Tongue (tissue), 2 donors: ENCODE data around the gene AFP. TPM values are rescaled to one million over a fixed set of nuclear protein-coding genes. Genes with fewer than 3 reads are reported as not detected.
A peak's percentile ranks its signal among the peaks of the same experiment; 100 is the strongest.

ENCODE experiments used
- DNase-seq: peaks from one replicate; pipeline ENCODE4 v3.0.0-alpha.2; 2015
- total RNA-seq: library from RNA; depleted of rRNA; stranded (reverse); fragments of >200 nt; gene quantifications from one replicate; pipeline ENCODE4 v1.2.3, GENCODE V29; 2014

Gene AFP
- total RNA-seq, 1 donor from 2014 or later, result not detected

DNA sequence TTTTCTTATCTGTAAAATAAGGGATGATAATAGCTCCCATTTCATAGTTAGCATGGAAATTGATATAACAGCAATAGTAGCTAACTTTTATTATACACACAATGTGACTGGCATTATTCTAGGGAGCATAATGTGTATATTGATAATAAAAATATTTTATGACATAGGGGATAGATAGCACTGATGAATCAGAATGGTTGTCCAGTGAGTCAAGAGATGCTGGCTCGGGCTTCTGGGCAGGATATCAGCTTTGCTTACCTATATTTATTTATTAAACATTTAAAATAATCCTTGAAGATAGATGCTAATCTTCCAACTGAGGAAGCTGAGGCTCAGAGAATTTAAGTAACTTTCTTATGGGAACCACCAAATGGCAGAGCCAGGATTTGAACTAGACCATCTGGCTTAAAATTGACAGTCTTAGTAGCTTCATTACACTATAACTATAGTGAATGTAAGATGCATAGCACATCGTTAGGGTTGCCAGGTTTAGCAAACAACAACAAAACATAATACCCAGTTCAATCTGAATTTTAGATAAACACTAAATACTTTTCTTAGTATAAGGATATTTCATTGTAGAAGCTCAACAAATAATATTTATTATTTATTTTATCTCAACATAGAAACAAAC lies 2.7 kb downstream of the AFP start:
- no peak for DNase-seq

DNA sequence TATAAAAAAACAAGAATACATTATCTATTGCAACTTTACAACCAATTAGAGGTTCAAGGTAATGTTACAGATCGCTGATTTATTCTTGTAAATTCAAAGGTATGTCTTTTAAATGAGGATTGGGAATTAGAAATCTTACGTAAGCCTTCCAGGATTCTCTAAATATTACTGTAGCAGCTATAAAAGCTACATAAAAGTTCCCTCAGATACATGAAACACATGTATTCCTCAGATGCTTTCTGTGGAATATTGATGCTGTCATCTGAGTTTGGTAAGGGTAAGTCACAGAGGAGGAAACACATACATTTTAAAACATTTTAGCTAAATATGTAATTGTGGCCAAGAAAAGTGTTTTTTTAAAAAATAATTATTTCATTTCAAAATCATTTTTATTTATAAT lies 3.4 kb downstream of the AFP start:
- no peak for DNase-seq

DNA sequence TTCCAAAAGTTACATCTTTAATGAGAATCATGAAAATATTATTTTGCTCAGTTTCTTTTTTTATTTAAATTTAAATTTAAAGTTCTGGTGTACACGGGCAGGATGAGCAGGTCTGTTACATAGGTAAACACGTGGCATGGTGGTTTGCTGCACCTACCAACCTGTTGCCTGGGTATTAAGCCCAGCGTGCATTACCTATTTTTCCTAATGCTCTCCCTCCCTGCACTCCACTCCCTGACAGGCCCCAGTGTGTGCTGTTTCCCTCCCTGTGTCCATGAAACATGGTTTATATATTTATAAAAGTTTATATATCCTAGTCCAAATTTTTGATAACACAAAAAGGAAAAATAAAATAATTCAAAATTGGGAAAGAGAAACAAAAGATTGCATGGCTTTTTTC lies 4.0 kb downstream of the AFP start:
- DNase-seq, result no peak

DNA sequence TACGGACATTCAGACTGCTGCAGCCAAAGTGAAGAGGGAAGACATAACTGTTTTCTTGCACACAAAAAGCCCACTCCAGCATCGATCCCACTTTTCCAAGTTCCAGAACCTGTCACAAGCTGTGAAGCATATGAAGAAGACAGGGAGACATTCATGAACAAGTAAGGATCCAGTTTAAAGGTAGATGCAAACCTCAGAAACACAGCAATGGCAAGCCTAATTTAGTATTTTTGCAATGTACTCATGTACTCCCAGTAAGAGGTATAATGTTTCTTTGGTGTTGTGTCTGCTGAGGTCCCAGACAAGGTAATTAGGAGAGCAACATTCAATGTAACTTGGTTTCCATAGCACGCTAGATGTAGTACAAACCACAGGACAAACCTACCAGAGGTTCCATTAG lies 4.6 kb downstream of the AFP start:
- no peak for DNase-seq

DNA sequence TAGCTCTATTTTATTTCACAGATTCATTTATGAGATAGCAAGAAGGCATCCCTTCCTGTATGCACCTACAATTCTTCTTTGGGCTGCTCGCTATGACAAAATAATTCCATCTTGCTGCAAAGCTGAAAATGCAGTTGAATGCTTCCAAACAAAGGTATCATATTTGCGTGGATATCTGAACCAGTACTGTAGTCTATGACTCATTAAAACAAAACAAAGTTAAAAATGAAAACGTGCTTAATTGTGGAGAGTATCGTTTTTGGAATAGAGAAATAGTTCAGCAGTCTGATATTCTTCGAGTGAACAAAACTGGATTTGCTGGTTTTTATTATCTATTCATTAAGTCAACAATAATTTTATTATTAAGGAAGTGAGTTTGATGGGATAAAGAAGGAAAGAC lies 6.3 kb downstream of the AFP start:
- no peak for DNase-seq

DNA sequence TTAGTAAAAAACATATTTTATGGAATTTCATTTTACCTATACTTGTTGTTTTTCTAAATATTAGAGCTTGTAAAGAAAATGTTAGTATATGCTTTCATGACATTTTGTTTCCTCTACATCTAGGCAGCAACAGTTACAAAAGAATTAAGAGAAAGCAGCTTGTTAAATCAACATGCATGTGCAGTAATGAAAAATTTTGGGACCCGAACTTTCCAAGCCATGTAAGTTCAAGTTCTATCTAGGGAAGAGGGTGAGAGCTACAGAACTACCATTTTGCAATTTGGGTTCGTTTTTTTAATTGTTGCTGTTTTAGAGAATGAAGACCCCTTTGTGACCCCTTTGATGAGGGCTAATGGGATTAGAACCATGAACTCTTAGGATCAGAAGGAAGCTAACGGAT lies 7.2 kb downstream of the AFP start:
- DNase-seq, result no peak

DNA sequence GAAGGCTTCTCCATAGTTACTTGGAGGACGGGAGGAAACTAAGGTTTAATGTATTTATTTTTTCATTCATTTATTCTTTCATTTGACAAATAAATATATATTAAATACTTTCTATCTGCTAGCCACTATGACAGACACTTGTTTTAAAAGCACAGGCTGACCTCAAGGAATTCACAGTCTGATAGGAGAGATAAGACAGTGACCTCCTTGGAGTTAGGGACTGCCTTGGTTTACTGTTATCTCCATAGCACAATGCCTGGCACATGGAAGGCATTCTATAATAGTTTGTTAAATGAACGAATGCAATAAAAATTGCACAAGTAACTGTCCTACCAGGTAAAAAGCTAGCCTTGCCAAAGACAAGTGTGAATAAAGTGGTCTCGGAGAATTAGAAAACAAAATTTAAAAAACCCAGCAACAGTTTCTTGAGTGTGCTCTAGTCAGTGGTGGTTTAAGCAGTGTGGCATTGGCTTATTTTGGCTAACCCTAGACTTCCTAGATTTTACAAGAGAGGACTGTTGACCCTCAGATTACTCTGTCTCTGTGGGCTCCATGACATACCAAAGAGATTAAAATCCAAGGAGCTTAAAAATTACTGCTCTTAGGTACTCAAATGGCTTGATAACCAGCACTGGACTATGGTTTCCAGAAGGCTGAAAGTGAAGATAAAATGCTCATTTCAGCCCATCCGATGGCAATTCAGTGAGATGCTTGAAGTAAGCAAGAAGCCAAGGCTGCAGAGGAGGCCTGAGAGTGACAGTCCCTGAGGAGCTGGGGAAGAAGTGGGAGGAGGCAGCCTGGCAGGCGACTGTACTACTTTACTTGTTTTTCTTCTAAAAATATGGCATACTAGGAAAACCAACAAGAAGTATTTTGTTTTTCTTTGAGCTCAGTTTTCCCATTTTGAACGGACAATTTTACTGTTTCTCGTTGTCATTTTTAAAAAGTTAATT lies 9.6 kb downstream of the AFP start:
- DNase-seq, result no peak

DNA sequence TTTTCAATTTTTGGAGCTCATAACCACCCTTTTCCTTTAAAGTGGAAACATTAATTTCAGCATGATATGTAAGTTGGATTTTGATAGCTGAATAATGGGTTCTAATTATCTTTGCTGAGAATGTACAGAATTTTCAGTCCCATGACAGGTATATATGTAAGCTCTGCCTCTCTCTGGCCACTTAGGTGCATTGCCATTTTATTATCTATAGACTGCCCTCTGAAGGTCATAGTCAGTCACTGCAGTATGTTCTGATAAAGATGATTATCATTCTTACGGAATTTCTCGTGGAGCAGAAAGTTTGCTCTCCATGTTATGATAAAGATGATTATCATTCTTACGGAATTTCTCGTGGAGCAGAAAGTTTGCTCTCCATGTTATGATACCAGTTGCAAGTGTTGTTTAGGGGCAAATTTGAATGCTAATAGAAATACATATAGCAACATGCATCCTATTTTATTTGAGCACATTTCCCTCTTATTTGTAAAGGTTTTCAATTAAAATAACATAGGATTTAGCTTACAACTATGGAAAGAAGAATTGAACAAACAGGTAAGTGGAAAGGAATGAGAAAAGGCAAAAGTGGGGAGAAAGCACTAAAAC lies 10.4 kb downstream of the AFP start:
- DNase-seq, result peak; percentile 35

DNA sequence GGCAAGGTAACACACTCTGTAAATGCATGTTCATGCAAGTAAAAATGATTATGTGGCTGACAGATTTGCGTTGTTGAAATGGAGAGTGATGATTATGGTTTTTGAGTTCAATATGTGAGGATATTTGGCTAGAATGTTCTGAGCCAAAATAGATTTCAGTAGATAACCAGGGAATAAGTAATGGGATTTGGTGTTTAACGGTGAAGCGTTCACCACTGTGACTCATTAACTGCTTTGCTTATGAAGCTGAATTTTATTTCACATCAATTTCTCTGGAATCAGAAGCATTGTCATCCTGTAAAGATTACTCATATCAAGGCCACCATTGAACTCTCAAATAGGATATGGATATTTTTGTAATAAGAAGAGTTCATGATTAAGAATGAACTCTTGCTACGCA lies 11.7 kb downstream of the AFP start:
- no peak for DNase-seq

DNA sequence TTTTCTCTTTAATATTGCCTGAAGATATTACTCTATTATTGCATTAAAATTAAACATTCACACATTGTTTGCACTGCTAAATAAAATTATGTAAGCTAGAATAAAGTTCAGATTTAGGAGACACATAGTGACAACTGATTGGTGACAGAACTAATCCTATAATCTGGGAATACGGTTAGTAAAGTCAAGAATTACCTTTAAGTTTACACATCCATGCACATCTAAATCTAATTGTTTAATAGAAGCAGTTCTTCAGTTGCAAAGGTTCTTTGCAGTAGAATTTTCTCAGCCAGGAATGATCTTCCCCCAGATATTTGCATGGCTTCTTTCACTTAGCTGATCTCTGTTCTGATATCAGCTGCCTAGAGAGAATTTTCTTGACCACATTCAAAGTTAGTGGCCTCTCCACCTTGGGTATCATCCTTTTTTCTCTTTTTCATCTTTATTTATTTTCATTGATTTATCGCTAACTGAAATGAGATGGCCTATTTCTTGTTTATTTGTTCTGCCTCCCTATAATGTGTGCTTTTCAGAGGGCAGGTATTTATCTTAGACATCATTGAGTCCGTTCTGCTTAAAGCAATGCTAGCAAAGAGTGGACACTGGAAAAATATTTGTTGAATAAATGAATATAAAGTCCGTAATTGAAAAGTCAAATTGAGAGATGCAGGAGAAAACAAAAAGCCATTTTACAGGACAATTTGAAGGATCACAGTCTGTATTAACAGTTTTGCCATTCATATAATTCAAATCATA lies 12.6 kb downstream of the AFP start:
- no peak for DNase-seq

DNA sequence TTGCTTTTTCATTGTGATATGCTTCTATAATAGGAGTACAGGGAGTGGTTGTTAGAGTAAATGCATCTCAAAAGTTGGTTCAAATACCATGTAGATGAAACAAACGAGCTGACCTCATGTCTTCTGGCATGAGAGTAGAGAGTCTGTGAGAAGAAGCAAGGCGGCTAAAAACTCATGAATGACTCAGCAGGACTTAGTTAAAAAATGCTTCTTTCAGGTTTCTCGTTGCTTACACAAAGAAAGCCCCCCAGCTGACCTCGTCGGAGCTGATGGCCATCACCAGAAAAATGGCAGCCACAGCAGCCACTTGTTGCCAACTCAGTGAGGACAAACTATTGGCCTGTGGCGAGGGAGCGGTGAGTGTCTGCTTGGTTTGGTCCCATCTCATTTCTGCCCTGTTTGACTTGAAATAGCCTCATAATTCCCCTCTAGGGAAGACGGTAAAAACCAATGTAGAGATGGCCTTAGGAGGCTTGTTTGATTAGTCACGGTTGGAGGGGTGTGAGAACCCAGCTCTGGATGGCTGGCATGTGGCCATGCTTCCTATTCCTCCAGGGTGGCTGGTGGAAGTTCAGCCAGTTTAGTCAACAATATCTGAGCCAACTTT lies 14.5 kb downstream of the AFP start:
- peak; percentile 42 for DNase-seq

DNA sequence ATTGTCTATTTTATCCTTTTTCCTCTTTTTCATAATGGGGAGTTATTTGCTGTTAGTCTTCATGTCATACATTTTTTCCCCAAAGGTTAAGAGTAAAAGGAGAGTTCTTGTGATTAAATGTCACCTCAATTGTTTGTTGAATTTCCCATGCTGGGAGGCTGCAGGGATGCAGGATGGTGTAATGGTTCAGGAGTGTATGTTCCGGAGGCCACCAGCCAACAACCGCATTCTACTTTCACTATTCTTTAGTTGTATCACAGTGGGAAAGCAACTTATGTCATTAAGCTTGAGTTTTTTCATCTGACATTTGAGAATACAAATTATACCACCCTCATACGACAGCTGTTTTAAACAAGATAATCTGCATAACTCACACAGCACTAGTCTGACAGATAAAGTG lies 15.4 kb downstream of the AFP start:
- peak; percentile 77 for DNase-seq

DNA sequence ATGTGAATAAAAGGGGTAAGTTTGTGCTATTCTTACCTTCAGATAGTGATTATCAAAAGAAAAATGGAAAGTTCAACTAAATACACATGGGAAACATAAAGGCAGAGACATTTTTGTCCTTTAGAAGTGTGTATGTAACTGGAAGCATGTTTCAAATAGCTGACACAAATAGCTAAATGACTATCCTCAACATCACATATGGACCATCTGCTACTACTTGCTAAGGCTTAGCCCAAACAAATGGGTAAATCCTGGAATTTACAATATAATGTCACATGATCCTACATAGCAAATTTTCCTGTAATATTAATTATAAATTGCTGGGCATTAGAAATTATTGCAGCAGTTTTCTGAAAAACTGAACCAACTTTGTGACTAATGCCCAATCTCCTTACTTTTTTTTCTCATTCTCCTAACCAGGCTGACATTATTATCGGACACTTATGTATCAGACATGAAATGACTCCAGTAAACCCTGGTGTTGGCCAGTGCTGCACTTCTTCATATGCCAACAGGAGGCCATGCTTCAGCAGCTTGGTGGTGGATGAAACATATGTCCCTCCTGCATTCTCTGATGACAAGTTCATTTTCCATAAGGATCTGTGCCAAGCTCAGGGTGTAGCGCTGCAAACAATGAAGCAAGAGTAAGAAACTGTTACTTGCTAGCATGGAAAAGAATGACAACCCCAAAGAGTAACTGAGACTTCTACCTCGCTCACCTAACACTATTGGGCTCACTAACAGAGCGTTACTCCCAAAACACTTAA lies 16.1 kb downstream of the AFP start:
- DNase-seq, result peak; percentile 81

DNA sequence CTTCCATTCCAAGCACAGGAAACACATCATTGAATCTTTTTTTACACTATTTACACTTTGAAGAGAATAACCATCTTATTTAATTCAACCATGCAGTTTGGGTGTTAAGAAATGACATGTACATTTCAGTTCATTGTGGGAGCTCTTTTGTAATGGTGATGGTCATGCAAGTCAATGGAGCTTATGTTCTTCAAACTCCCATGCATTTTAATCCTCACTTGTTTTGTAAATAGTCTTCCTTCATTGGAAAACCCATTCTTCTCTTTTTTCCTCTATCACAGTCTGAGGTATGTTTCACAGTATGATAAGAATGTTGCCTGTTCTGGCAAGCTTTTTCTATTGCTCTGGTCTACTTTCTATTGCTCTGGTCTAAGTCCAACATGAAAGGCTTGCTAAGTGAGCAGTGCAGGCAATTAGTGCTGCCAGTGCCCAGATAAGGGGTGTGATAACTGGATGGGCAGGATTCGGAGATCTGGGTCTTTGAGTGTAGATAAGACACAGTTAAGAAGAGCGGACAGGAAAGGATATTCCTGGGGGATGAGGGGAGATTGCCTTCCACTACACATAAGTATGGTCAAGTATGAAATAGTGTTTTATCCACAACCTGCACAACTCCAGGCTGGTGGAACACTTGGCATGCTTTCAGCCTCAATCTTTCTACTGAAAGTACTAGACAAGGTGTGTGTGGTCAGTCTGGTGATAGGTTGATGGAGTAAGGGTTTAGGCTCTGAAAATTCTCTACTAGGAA lies 17.1 kb downstream of the AFP start:
- DNase-seq, result no peak

DNA sequence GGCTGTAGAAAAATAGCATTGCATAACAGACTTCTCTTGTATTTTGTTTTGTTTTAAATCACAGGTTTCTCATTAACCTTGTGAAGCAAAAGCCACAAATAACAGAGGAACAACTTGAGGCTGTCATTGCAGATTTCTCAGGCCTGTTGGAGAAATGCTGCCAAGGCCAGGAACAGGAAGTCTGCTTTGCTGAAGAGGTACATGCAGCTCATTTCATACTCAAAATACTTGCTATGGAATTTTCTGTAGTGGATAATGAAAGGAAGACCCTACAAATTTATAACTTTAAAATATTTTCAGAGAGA lies 17.6 kb downstream of the AFP start:
- DNase-seq, result no peak

DNA sequence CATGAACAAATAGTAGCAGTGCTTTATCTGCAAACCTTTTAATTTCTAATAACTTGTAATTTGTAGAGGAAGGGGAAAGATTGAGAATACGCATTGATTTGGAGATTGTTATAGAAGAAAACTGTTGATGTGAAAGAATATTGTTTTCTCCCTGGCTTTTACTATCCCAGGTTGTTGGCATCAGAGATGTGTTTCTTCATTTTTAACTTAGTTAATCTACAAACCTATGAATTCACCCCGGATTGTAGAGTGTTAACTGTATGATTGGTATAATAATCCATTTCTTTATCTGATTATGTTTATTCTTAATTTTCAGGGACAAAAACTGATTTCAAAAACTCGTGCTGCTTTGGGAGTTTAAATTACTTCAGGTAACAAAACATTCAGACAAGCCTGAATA lies 18.9 kb downstream of the AFP start:
- no peak for DNase-seq

DNA sequence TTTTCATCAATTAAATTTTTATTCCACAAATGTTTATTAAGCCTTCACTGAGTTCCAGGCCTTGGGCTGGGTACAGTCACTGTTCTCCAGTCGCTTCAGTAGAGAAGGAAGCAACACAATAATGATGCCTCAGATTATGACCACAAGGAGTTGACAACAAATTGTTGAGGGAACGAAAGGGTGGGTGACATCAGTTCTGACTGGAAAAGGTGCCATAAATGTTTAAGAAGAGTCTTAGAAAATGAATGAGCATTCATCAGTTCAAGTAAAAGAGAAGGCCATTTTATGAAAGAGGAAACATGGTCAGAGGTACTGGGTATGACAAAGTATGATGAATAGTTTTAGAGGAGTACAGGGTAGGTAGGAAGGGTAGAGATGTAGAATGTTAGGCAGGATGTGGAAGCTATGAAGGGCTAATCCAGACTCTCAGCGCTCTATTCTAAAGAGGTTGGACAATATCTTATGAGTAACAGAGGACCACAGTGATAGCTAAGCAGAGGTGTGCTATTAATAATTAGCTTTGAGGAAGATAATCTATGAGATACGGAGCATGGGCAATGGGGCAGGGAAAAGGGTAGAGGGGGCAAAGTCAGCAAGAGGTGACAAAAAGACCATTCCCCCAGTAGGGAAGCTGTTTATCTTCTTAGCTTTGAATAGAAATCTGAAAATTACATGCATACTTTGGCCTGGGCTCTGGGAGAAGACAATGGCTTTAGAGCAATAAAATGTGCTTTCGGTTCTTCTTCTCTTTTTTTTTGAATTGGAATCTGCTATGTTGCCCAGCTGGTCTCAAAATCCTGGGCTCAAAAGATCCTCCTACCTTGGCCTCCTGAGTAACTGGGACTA lies 20.4 kb downstream of the AFP start:
- no peak for DNase-seq

DNA sequence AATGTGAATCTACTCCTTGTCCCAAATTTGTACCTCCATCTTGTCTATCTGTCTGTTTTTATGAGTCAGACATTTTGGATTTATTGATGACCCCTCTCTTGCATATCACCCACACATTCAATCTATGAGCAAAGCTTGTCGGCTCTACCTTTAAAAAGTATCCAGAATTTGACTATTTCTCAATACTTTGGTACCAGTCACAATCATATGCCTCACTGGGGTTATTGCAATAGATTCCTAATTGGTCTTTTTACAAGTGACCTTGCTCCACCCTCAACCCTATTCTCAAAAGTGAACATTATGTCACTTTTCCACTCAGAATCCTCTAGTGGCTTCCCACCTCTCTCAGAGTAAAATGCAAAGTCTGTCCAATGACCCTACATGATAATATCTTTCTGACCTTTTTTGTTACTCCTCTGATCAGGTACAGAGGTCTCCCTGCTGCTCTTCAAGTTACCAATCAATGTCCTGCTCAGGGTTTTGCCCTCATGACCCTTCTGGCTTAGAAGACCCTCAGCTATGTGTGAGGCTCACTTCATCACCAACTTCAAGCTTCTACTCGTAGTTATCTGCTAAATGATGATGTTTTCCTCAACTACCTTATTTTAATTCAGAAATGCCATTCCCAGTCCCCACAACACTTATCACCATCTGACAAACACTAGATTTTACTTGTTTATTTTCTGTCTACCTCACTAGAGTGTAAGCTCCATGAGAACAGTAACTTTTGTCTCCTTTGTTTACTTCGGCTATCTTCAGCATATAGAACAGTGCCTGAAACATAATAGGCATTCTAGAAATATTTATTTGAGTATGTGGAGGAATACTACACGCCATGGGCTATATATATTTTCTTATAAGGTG lies 22.4 kb downstream of the AFP start:
- DNase-seq, result no peak

DNA sequence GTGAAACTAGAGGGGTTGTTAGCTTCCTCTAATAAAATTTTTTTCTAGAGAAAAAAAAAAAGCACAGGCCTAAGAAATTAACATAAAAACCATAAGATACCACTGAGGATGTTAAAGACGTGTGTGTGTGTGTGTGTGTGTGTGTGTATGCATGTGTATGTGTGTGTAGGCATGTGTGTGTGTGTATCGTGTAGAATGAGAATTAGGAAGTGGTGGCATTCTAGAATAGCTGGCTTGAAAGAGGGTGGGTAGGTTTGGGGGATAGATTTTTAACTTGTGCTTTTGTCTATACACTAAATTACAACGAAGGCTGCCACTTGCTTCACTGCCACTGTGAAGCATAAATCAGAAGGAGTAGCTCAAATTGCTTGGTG lies 23.0 kb downstream of the AFP start:
- DNase-seq, result no peak
